Activated CD4-positive, alpha-beta T cell treated with anti-CD3 and anti-CD28 coated beads for 36 hours (primary cell): ENCODE results near the gene TLE2. TPM values are rescaled to one million over a fixed set of nuclear protein-coding genes. Genes with fewer than 3 reads are reported as not detected.
"Not testable (repeated sequence)": the region's sequence is repeated elsewhere in the genome, so short reads cannot be mapped to it uniquely, and the experiment has no call there.

Source experiments
- ATAC-seq: fragments of 200-7000 bp; cut with Tn5 transposase; one replicate; pipeline ENCODE4 v1.10.0; 2021; ENCODE audit warnings: mild to moderate bottlenecking, moderate library complexity
- CTCF ChIA-PET: fragments of 350-600 bp; sonication (Branson Sonifier 250); formaldehyde crosslinking; loops from one replicate; lab custom pipeline; 2021; ENCODE audit warnings: antibody characterized with exemption; lab: Charles Lee
- POLR2A ChIA-PET: fragments of 350-600 bp; sonication (Branson Sonifier 250); formaldehyde crosslinking; loops from one replicate; lab custom pipeline; 2021; ENCODE audit warnings: antibody characterized with exemption, inconsistent platforms; lab: Charles Lee
- DNase-seq: peaks from one replicate; pipeline ENCODE4 v3.0.0-alpha.2; 2020
- H3K27ac Mint-ChIP-seq: one replicate; pipeline ENCODE4 v1.8.0; 2021; ENCODE audit warnings: mixed read lengths
- H3K27me3 Mint-ChIP-seq: one replicate; pipeline ENCODE4 v1.8.0; 2021; ENCODE audit warnings: mixed read lengths
- H3K36me3 Mint-ChIP-seq: one replicate; pipeline ENCODE4 v1.8.0; 2021; ENCODE audit warnings: low read depth, mixed read lengths
- H3K4me1 Mint-ChIP-seq: one replicate; pipeline ENCODE4 v1.8.0; 2021; ENCODE audit warnings: mixed read lengths
- H3K4me3 Mint-ChIP-seq: one replicate; pipeline ENCODE4 v1.8.0; 2021; ENCODE audit warnings: mild to moderate bottlenecking, moderate library complexity, mixed read lengths
- H3K9me3 Mint-ChIP-seq: one replicate; pipeline ENCODE4 v1.8.0; 2021; ENCODE audit warnings: low read depth, mixed read lengths
- intact Hi-C, 2 experiments: fragments of 100-400 bp; cut with DNase I in 1 of 2; cut with micrococcal nuclease in 1 of 2; formaldehyde crosslinking; loops; one replicate each; pipeline versions ENCODE4 v1.14.2 to v1.15.1; 2022 to 2024; cut with DNase I, micrococcal nuclease
- total RNA-seq, 2 experiments: library from RNA; stranded (reverse); gene quantifications; one replicate each; pipeline ENCODE4 v1.2.3, GENCODE V29; 2021

TLE2 gene
- total RNA-seq, 2 experiments from 2014 or later = 4.7 to 6.3 TPM

- H3K4me1 Mint-ChIP-seq, ATAC-seq, H3K4me3 Mint-ChIP-seq, DNase-seq, H3K27ac Mint-ChIP-seq, H3K27me3 Mint-ChIP-seq, CTCF ChIA-PET, H3K9me3 Mint-ChIP-seq, POLR2A ChIA-PET, H3K36me3 Mint-ChIP-seq, intact Hi-C loops: not testable (repeated sequence)
Observed at GRCh38 chr19:3012059-3012458, 17.0 kb downstream of the TLE2 start.

GRCh38 chr19:3010871-3011270 is 18.2 kb downstream of the TLE2 start:
- intact Hi-C loops = no loop called here
- no peaks in the 10 kb centered on the region for H3K27me3 Mint-ChIP-seq
- no peak overlapping the region for H3K27ac Mint-ChIP-seq
- H3K36me3 Mint-ChIP-seq = peaks cover 4% of the 10 kb centered on the region
- ChIA-PET POLR2A (no interaction called here), CTCF (no interaction called here)
- DNase-seq = no peak
- H3K4me3 Mint-ChIP-seq = no peak overlapping the region
- ATAC-seq = no peak
- H3K9me3 Mint-ChIP-seq = no peaks in the 10 kb centered on the region
- no peaks in the 10 kb centered on the region for H3K4me1 Mint-ChIP-seq

- DNase-seq (no peak), ATAC-seq (no peak)
- ChIA-PET POLR2A (no interaction called here), CTCF (no interaction called here)
- Mint-ChIP-seq H3K9me3 (no peaks in the 10 kb centered on the region), H3K36me3 (peaks cover 4% of the 10 kb centered on the region), H3K4me1 (no peaks in the 10 kb centered on the region), H3K4me3 (no peak overlapping the region), H3K27me3 (no peaks in the 10 kb centered on the region), H3K27ac (no peak overlapping the region)
- intact Hi-C loops = no loop called here
Observed at GRCh38 chr19:3008994-3009393, 20.1 kb downstream of the TLE2 start.

- Mint-ChIP-seq H3K4me3 (no peak overlapping the region), H3K36me3 (peaks cover 4% of the 10 kb centered on the region), H3K4me1 (no peaks in the 10 kb centered on the region), H3K9me3 (no peaks in the 10 kb centered on the region), H3K27me3 (no peaks in the 10 kb centered on the region), H3K27ac (no peak overlapping the region)
- ChIA-PET POLR2A (no interaction called here), CTCF (interaction anchor here (1.1 kb wide), 1 partner anchor 74 kb away, joined by 3 read pairs; no protein-coding TSS in a partner anchor)
- DNase-seq (no peak), ATAC-seq (no peak)
- intact Hi-C loops = no loop called here
Observed at GRCh38 chr19:3007975-3008374, 21.1 kb downstream of the TLE2 start.

GRCh38 chr19:3006075-3006767 is 22.9 kb downstream of the TLE2 start:
- peaks cover 4% of the 10 kb centered on the region for H3K36me3 Mint-ChIP-seq
- H3K27me3 Mint-ChIP-seq = no peaks in the 10 kb centered on the region
- intact Hi-C loops = no loop called here
- H3K4me3 Mint-ChIP-seq = no peak overlapping the region
- ChIA-PET POLR2A (no interaction called here), CTCF (interaction anchor here (0.7 to 0.9 kb wide), 2 partner anchors 10 to 29 kb away, joined by 3 read pairs; partner anchors contain the start of gene TLE6)
- ATAC-seq = peak; percentile 75
- no peaks in the 10 kb centered on the region for H3K4me1 Mint-ChIP-seq
- DNase-seq = peak; percentile 68
- H3K9me3 Mint-ChIP-seq = no peaks in the 10 kb centered on the region
- H3K27ac Mint-ChIP-seq = no peak overlapping the region

- Mint-ChIP-seq H3K4me1 (no peaks in the 10 kb centered on the region), H3K27me3 (no peaks in the 10 kb centered on the region), H3K9me3 (no peaks in the 10 kb centered on the region), H3K4me3 (no peak overlapping the region), H3K36me3 (no peaks in the 10 kb centered on the region), H3K27ac (no peak overlapping the region)
- ATAC-seq (no peak), DNase-seq (no peak)
- CTCF ChIA-PET = interaction anchor here (0.9 kb wide), 1 partner anchor 11 kb away, joined by 3 read pairs; no protein-coding TSS in a partner anchor
- intact Hi-C loops = no loop called here
- POLR2A ChIA-PET = no interaction called here
Observed at GRCh38 chr19:3005345-3005744, 23.7 kb downstream of the TLE2 start.

- H3K9me3 Mint-ChIP-seq = no peaks in the 10 kb centered on the region
- H3K4me3 Mint-ChIP-seq = no peak overlapping the region
- H3K27ac Mint-ChIP-seq = no peak overlapping the region
- H3K4me1 Mint-ChIP-seq = no peaks in the 10 kb centered on the region
- no peaks in the 10 kb centered on the region for H3K36me3 Mint-ChIP-seq
- ChIA-PET POLR2A (no interaction called here), CTCF (interaction anchor here (0.9 to 1.5 kb wide), 4 partner anchors 99 to 356 kb away, joined by 3 to 6 read pairs (median 4); no protein-coding TSS in a partner anchor)
- H3K27me3 Mint-ChIP-seq = no peaks in the 10 kb centered on the region
- ATAC-seq = no peak
- intact Hi-C loops = no loop called here
- DNase-seq = no peak
Observed at GRCh38 chr19:3004522-3004921, 24.6 kb downstream of the TLE2 start.

GRCh38 chr19:3003046-3003445 is 26.0 kb downstream of the TLE2 start:
- Mint-ChIP-seq H3K4me1 (no peaks in the 10 kb centered on the region), H3K9me3 (no peaks in the 10 kb centered on the region), H3K36me3 (peaks cover 4% of the 10 kb centered on the region), H3K4me3 (no peak overlapping the region), H3K27me3 (no peaks in the 10 kb centered on the region), H3K27ac (no peak overlapping the region)
- POLR2A ChIA-PET = no interaction called here
- no peak for DNase-seq
- CTCF ChIA-PET = interaction anchor here (0.6 kb wide), 1 partner anchor 16 kb away, joined by 3 read pairs; no protein-coding TSS in a partner anchor
- ATAC-seq = no peak
- intact Hi-C loops = no loop called here

- CTCF ChIA-PET = interaction anchor here (0.6 kb wide), 1 partner anchor 21 kb away, joined by 3 read pairs; no protein-coding TSS in a partner anchor
Observed at GRCh38 chr19:3001235-3001800, 27.8 kb downstream of the TLE2 start.

GRCh38 chr19:2998642-2999041 is 30.4 kb downstream of the TLE2 start:
- DNase-seq (no peak), ATAC-seq (no peak)
- Mint-ChIP-seq H3K4me3 (no peak overlapping the region), H3K27ac (no peak overlapping the region), H3K4me1 (no peaks in the 10 kb centered on the region), H3K36me3 (peaks cover 6% of the 10 kb centered on the region), H3K27me3 (no peaks in the 10 kb centered on the region), H3K9me3 (no peaks in the 10 kb centered on the region)
- POLR2A ChIA-PET = no interaction called here
- intact Hi-C loops = no loop called here
- CTCF ChIA-PET = no interaction called here

More at GRCh38 chr19:3001235-3001800, 27.8 kb downstream of the TLE2 start:
- no peak overlapping the region for H3K27ac Mint-ChIP-seq
- H3K27me3 Mint-ChIP-seq = no peaks in the 10 kb centered on the region
- no peak for DNase-seq
- intact Hi-C loops = no loop called here
- peaks cover 6% of the 10 kb centered on the region for H3K36me3 Mint-ChIP-seq
- no peak overlapping the region for H3K4me3 Mint-ChIP-seq
- ATAC-seq = no peak
- no peaks in the 10 kb centered on the region for H3K4me1 Mint-ChIP-seq
- POLR2A ChIA-PET = no interaction called here
- H3K9me3 Mint-ChIP-seq = no peaks in the 10 kb centered on the region

- ATAC-seq (no peak), DNase-seq (no peak)
- Mint-ChIP-seq H3K27ac (no peak overlapping the region), H3K9me3 (no peaks in the 10 kb centered on the region), H3K36me3 (peaks cover 6% of the 10 kb centered on the region), H3K27me3 (no peaks in the 10 kb centered on the region), H3K4me3 (no peak overlapping the region), H3K4me1 (no peaks in the 10 kb centered on the region)
- intact Hi-C loops = no loop called here
- ChIA-PET CTCF (no interaction called here), POLR2A (no interaction called here)
Observed at GRCh38 chr19:2997720-2998119, 31.4 kb downstream of the TLE2 start.

GRCh38 chr19:2994588-2995131 is 34.4 kb downstream of the TLE2 start:
- CTCF ChIA-PET = interaction anchor here (1.2 kb wide), 1 partner anchor 26 kb away, joined by 3 read pairs; no protein-coding TSS in a partner anchor
- intact Hi-C loops = no loop called here
- H3K4me1 Mint-ChIP-seq = no peaks in the 10 kb centered on the region
- ATAC-seq (no peak), DNase-seq (no peak)
- H3K27ac Mint-ChIP-seq = no peak overlapping the region
- H3K9me3 Mint-ChIP-seq = no peaks in the 10 kb centered on the region
- POLR2A ChIA-PET = no interaction called here
- H3K4me3 Mint-ChIP-seq = no peak overlapping the region
- H3K36me3 Mint-ChIP-seq = peaks cover 6% of the 10 kb centered on the region
- no peaks in the 10 kb centered on the region for H3K27me3 Mint-ChIP-seq
